Measurements from ENCODE around the gene PARD6B.

DNA sequence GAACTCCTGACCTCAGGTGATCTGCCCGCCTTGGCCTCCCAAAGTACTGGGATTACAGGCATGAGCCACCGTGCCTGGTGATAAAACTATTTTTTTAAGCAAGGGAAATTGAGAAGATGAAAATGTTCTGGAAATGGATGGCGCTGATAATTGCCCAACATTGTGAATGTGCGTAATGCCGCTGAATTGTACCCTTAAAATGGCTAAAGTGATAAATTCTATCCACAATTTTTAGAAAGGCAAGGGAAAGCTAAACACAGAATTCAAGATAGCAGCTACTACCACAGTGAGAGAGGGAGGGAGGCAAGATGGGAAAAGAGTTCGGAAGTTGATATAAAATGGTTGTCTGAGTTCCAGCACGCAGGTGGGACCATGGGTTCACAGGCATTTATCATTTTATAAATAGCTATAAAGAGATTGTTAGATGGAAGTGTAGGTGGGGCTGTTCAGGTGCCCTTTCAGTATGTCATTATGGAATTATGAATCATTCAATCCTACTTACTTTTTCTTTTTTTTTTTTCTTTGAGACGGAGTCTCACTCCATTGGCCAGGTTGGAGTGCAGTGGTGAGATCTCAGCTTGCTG, 48.3 kb upstream of the PARD6B start:
- TF ChIP-seq, protein P1, sequence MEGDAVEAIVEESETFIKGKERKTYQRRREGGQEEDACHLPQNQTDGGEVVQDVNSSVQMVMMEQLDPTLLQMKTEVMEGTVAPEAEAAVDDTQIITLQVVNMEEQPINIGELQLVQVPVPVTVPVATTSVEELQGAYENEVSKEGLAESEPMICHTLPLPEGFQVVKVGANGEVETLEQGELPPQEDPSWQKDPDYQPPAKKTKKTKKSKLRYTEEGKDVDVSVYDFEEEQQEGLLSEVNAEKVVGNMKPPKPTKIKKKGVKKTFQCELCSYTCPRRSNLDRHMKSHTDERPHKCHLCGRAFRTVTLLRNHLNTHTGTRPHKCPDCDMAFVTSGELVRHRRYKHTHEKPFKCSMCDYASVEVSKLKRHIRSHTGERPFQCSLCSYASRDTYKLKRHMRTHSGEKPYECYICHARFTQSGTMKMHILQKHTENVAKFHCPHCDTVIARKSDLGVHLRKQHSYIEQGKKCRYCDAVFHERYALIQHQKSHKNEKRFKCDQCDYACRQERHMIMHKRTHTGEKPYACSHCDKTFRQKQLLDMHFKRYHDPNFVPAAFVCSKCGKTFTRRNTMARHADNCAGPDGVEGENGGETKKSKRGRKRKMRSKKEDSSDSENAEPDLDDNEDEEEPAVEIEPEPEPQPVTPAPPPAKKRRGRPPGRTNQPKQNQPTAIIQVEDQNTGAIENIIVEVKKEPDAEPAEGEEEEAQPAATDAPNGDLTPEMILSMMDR (IDR thresholded peaks at IDR 0.05) = no peak
- no peak for TF ChIP-seq EZH2phosphoT487 (IDR thresholded peaks at IDR 0.05)
